ENCODE measurements around the gene RASL10A.

DNA sequence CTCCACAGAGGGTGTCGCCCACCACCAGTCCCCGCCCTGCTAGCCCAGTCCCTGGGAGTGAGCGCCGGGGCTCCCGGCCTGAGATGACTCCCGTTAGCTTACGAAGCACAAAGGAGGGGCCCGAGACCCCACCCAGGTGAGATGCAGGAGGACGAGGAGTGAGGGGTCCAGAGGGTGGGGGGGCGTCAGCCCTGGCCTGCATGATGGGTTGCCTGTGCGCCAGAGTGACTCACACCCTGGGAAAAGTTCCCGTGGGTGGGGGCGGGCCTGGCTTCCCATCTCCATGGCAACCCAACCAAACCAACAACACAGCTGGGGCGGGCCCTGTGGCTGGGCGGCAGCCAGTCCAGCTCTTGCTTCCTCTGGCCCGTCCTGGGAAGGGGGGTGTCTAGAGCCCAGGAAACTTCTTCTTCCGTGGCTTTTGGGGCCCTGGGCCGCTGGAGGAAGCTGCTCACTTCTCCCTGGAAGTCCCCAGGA lies 4.6 kb downstream of the RASL10A start:
- TF ChIP-seq EZH2 (IDR thresholded peaks at IDR 0.05): no peak
- TF ChIP-seq POLR2AphosphoS5 (IDR thresholded peaks at IDR 0.05; ENCODE audit: borderline replicate concordance, low read depth, low read length): no peak

Data from SK-N-MC (cell line).